GM21723 (cell line): ENCODE data around the gene DAPK1.

Source experiments
- ATAC-seq: cut with Tn5 transposase; IDR thresholded peaks from one replicate; pipeline ENCODE4 v1.9.1; 2021; ENCODE audit warnings: mild to moderate bottlenecking, moderate library complexity; ENCODE audit not compliant: unreplicated experiment

Gene DAPK1

DNA sequence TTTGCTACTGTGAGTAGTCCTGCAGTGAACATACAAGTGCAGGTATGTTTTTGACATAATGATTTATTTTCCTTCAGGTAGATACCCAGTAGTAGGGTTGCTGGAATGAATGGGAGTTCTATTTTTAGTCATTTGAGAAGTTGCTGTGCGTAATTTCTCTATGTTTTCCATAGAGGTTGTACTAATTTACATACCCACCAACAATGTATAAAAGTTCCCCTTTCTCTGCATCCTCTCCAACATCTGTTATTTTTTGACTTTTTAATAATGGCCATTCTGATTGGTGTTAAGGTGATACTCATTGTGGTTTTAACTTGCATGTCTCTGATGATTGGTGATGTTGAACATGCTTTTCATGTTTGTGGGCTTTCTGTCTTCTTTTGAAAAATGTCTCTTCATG, 163.6 kb downstream of the DAPK1 start:
- ATAC-seq, result no peak

DNA sequence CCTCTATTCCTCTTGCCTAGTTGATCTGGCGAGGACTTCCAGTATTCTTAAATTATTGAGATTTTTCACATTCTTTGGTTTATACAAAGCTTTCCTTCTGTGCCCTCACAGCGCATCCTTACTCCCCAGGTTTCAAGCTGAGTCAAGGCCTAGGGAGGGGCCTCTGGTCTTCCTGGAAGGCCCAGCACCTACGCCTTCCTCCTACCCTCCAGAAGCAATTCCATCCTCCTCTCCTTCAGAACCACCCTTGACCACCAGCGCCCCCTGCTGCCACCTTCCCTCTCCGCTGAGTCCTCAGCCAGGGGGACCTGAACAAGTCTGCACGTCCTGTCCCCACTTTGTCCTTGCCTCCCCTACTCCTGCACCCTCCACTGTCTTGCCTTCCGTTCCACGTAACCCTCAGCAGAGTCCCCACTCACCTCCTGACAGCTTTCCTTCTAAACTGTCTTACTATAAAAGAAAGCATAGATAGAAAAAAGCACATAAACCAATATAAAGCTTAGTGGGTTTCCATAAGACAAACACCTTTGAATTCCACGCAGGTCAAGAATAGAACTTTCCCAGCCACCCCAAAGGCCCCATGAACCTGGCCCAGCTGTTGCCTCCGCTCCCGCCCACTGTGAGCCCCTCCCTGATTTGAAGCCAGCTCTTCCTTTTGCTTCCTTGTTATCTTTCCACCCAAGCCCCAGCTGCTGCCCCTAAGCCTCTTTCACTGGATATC, 165.3 kb downstream of the DAPK1 start:
- peak; percentile 52 for ATAC-seq

DNA sequence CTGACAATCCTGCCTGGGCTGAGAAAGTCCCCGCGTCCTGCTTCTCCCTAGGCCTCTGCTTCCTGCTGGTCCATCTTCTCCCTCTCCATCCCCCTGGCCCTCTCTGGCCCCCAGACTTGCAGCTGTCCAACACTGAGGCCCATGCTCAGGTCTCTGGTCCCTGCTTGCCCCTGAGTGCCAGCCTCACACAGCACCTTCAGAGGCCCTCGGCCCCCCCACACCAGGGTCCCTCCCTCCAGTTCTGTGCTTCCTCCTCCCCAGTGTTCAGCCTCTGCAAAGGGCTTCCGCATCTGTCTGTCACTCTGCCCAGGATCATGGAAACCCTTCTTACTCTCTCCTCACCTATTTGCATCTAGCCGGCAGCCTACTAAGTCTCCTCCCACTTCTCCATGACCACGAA, 165.9 kb downstream of the DAPK1 start:
- no peak for ATAC-seq

DNA sequence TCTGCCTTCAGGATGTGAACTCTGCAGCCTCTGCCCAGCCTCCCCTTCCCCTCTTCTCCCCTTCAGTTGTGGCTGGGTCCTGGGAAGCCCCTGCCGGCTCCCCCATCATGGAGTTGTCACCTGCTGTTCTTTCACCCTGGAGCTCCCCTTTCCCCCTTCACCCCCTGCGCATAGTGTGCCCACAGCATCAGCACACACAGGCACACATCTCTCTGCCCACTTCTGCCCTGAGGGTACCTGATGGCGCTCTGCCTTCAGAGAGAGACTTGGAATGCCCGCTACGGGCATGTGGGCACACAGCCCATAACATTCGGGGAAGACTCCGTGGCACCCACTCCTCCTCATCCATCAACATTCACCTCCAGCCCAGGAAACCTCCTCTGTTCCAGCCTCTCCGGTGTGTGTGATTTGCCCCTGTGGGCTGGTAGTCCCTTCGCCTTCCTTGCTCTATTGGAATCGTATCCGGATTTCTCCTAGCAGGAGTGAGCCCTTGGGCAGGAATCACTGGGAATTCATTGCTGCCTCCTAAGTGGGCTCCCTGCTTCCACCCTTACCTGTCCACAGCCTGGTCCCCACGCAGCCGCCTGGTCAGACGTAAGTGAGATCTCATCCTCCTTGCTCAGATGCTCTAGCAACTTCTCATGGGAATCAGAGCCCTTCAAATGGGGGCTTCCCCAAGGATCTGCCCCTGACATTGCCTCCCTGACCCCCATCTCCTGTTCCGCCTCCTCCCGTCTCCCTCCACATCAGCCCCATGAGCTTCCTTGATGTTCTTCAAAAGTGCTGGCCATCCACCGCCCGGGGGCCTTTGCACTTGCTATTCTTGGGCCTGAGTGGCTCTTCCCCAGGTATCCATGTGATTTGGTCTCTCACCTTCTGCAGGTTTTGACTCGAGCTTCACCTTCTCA, 166.7 kb downstream of the DAPK1 start:
- ATAC-seq, result no peak

DNA sequence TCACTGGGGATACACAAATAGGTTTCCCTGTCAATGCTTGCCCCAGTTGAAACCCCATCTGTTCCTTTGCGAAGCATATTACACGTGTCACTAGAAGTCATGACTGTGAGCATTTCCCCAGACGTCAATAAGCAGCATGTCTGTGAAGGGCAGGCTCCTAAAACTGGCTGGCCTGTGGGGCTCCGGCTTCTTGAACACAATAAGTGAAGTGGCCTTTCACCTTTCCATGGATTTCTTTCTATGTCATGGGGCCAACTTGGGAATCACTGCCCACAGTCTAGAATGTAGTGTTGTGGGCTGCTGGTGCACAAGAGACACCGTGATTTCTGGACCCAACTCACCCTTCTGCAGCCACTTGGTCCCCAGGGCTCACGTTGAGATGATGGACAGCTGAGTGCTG, 167.8 kb downstream of the DAPK1 start:
- ATAC-seq, result no peak

DNA sequence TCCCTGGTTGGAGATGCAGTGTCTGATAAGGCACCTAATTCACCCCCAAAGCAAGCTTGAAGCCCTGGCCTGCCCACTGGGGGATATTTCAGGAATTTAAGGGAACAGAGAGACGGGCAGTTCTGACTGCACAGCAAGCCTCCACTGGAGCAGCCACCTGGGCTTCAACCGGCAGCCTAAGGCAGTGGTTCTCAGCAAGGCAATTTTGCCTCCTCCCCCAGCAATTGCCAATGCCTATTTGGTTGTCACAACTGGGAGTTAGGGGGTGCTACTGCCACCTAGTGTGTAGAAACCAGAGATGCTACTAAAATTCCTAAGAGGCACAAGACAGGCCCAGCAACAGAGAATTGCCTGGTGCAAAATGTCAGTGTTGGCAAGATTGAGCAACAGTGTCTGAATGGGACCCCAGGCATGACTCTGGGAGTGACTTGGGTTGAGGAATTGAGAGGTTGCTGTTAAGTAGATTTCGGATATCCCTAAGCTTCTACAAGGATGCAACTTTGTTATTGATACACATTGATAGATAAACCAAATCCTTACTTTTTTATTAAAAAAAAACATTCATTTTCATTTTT, 169.6 kb downstream of the DAPK1 start:
- no peak for ATAC-seq

DNA sequence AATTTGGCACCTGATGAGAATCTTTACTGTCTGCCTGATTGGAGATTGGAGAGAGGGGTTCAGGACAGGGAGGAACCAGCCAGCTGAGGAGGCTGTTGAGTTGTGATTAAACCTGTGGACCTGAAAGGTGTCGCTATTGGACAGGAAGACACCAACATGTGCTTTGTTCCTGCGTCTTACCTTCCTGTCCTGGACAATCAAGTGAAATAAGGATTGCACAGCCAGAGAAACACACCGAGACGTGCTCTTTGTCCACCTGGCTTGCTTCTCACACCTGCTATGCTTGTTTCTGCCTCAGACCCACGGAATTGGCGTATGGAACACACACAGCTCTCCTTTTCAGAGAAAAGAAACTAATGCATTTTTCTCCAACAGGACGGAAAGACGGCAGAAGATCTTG, 170.6 kb downstream of the DAPK1 start:
- no peak for ATAC-seq

DNA sequence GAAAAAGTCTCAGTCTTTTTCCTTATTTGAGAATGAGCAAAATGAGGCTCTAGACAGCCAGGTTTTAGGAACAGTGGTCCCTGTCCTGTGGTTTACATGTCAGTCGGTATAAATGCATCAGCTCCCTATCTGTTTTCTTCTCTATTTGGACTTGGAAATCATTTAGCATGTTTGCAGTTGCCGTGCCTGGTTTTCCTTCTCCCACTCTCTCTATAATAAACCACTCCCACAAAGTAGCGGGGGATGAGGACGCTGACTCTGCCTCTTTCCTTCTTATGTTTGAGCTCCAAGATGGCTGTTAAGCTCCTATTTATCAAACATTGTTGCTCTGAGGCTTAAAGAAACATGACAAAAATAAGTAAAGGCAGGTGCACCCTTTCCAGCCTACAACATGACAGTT, 171.1 kb downstream of the DAPK1 start:
- ATAC-seq, result no peak

DNA sequence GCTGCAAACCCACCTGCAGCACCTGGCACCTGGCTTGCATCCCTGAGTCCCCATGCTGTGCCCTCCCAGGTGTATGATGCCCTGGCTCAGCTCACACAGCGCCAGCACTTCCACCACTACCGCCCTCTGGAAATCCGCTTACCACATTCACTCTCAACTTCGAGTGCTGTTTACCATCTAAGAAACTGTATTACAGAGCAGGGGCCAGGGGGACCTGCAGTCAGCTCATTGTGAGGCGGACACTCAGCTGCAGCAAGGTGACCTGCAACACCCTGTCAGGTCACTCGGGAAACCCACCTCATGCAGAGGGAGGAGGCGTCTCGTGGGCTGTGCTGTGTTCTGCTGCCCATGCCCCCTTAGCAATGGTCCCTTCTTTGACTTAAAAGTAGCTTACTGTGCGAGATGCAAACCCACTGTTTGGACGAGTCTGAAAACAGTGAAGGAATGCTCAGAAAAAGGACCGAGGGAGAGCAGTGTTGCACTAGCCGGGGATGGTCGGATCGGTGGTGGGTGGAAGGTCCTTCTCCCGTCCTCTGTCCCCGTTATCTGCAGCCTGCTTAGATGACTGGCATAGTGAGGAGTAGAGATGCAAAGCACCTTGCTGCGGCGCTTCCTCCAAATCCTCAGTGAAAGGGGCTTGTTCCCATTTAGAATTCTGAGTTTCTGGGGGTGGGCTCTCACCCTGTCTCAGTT, 173.1 kb downstream of the DAPK1 start:
- ATAC-seq, result no peak

DNA sequence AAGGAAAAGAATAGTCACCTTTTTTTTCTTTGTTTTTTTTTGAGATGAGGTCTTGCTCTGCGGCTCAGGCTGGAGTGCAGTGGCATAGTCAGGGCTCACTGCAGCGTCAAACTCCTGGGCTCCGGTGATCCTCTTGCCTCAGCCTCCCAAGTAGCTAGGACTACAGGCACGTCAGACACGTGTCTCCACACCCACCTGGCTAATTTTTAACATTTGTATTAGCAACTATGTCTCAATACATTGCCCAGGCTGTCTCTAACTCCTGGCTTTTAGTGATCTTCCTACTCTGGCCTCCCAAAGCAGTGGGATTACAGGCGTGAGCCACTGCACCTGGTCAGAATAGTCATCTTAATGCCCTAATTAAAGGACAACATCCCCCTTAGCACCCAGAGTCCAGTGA, 173.8 kb downstream of the DAPK1 start:
- no peak for ATAC-seq

DNA sequence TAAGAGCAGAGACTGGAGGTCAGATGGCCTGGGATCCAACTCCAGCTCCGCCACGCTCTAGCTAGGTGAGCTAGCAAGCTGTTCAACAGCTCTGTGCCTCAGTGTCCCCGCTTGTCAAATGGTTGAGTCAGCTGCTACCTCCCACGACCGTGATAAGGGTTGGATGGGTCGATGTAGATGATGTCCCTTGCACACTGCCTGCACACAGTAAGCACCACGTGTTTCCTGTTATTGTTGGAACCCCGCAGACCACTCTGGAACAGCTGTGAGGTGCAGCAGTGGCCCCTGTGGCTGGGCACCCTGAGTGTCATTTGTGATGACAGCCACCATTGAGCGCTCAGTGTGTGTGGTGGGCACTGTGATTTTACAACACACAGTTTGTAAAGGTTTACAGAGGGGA, 174.3 kb downstream of the DAPK1 start:
- ATAC-seq, result no peak

DNA sequence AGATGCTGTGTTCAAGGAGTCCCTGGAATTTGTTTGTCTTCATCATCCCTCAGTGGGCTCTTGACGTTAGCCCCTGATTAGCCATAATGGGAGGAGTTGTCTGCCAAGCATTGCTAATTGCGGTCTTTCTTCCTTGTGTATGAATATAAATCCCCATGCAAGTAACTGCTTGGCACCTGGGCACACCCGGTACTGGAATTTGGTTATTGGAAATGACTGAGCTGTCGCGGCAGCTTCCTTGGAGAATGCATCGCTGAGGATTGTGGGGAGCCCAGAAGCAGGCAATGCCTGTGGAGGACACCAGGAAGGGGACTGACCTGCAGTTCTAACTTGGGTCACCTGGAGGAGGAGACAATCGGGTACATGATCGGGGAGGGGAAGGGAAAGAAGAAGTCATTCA, 174.9 kb downstream of the DAPK1 start:
- ATAC-seq, result no peak

DNA sequence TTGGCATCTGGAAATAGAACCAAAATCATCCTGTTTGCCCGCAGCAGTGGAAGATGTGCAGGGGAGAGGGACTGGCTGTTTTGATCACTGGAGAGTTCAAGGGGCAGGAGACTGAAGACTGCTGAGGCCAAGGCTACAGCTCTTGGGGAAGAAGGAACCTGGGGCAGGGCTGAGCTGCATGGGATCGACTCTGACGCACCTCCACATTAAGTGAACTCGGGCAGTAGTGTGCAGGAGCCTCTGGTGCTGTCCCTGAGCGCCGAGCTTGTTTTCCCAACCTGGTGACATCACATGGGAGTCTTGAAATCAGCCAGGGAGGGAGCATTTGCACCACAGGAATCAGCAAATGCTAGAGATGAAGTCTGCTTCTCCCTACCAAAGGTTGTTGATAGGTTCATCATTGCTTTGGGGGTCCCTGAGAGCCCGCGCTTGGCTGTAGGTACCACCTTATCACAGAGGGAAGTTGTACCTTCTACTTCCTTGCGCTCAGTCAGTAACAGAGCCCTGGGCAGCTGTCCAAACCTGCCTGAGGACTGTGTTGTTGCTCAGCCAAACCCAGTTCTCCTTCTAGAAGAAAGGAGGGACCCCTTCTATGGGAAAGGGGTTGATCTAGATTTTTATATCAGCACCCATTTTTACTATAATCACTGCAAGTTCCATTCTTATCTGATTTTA, 175.9 kb downstream of the DAPK1 start:
- no peak for ATAC-seq

DNA sequence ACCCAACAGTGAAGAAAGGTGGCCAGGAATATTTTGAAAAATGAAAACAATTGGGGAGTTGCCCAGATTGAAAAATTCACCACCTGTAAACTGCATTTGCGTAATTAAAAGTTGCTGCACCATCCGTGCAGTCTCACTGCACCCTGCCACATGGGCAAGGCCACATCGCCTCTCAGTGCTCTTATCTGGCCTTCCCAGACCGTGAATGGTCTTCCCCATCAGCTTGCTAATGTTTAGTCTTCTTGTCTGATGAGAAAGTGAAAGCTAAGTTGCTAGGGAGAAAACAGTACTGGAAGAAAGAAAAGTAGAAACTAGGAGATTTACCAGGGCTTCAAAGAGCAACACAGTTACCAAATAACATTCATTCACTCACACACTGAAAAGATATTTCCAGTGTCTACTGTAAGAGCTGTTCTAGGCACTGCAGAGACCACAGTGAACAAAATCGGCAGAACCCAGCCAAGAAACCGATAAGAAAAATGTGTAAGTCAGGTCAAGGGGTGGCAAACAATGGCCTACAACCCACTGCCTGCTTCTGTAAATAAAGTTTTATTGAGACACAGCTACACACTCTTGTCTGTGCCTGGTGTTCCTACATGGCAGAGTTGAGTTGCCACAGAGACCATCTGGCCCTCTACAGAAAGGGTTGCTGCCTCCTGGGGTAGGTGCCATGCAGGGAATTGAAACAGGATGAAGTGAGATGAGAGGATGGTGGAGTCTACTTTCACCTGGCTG, 177.1 kb downstream of the DAPK1 start:
- no peak for ATAC-seq

DNA sequence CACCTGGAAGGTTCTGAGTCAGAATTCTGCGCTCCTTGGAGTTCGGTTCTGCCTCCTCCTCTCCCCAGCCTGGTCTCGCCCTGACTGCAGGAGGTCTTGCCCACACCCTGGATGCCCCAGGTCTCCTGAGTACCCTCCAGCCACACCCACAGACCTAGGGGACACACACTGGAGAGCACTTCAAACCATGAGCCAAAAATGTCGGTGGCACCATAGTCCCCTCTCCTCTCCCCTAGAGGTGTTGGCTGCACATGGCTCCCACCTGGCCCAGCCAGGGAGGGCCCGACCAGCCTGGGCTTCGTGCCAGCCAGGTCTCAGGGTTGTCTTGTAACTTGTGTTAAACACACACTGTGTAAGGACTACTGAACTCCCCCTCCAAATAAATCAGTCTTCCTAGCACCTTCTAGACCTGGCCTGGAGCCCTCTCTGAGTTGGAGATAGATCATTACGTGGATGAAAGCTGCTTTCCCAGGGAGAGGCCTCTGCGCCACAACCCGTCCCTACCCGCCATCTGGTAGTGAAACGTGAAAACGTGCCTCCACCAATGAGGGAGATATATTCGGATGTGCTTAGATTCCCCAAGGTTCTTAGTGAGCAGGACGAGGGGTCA, 178.3 kb downstream of the DAPK1 start:
- ATAC-seq, result no peak

DNA sequence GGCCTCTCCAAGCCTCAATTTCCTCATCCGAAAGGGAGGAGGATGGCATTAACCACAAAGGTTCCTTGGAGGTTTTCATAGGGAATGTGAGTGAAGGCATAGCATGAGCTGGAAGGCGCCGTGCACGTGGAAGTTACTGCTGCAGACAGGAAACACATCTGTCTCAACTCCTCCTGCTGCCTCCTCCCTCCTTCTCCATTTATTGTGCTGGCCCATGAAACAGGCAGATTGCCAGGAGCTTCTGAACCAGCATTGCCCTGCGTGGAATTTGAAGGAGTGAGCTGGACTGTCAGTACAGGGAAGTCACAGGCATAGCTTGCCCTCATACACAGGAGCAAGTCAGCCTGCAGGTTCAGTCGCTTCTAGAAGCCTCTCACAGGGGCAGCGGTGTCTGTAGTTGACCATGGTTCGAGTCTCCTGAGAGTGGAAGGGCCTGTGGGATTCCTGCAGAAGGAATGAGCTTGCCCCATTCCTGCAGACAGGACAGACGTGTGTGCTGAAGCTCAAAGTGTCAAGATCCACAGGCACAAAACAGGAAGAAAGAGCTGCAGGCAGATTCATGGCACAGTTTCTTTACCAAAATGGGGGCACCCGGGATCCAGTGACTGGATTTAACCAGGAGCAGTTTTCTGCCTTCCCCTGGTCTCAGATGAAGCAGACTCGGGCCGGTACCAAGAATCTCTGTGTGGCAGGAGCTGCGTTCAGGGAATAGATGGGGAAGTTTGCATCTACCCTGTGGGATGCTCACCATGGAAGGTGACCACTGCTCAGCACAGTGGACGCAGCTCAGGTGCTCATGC, 179.5 kb downstream of the DAPK1 start:
- ATAC-seq, result no peak

DNA sequence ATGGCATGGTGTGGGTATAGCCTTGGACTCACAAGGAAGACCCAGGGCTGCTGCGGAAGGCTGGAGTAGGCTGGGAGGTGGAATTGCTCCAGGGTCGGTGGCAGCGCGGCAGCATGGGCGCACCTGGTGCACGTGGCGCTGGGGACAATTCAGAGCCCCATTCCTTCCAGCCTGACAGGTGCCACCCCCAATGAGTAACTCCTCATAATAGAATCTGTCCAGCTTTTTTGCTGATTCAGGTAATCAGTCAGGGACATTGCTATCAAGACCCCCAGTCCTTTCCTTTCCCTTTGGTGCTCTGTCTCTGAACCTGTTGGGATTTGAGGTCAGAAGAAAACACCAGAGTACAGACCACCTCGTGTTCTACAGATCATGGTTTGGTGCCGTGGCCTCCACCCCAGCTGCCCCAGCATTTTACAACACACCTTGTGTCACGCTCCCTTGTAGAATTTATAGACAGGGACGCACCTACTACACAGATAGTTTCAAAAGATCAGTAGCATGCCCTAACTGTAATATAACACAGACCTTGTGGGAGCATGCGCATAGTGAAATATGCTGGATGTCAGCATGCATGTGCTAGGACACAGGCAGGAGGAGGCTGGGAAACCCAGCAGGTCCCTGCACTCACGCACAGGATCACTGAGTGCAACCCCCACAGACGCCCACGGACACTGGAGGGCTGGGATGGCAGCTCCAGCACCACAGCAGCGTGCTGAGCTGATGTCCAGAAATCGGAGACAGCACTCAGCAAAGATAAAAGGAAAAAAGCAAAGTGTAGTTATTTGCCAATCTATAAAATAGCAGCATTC, 180.3 kb downstream of the DAPK1 start:
- ATAC-seq, result no peak
